GM06990 (cell line): ENCODE data around the gene NAIF1.
"Not testable (repeated sequence)": the region's sequence is repeated elsewhere in the genome, so short reads cannot be mapped to it uniquely, and the experiment has no call there.

Source experiments
- DNase-seq: peaks from one replicate; pipeline ENCODE4 v3.0.0-alpha.2; 2011; ENCODE audit not compliant: insufficient read length; ENCODE audit errors: extremely low read depth
- H3K27me3 ChIP-seq: replicated peaks from 2 replicates; pipeline ENCODE4 v1.6.0; 2011; ENCODE audit warnings: low read length; ENCODE audit not compliant: control insufficient read depth, insufficient read depth
- H3K36me3 ChIP-seq: 2 replicates; pipeline ENCODE4 v1.5.1; 2011; ENCODE audit warnings: low read length; ENCODE audit not compliant: control insufficient read depth, insufficient read depth
- H3K4me3 ChIP-seq: replicated peaks from 2 replicates; pipeline ENCODE4 v1.5.1; 2011; ENCODE audit warnings: low read depth, mild to moderate bottlenecking, control low read depth, low read length
- TF ChIP-seq, protein P1 (sequence below): IDR thresholded peaks from 2 replicates; pipeline ENCODE4 v1.5.1; 2011; ENCODE audit warnings: low read length, control low read depth, mild to moderate bottlenecking, inconsistent platforms; ENCODE audit not compliant: insufficient read depth, poor library complexity, severe bottlenecking

NAIF1 gene

DNA sequence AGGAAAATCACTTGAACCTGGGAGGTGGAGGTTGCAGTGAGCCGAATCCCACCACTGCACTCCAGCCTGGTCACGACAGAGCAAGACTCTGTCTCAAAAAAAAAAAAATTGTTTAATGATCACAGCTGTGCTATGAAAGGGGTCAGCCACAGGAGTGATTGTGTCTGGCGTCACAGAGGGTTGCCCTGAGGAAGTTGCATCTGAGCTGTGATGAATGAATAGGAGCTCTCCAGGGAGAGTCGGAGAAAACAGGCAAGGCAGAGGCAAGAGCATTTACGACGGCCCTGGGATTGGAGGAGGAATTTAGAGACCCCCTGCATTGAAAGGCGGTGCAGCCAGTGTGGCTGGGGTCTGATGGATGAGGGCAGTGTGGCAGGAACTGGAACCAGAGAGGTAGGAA lies 25.1 kb downstream of the NAIF1 start:
- TF ChIP-seq, protein P1, sequence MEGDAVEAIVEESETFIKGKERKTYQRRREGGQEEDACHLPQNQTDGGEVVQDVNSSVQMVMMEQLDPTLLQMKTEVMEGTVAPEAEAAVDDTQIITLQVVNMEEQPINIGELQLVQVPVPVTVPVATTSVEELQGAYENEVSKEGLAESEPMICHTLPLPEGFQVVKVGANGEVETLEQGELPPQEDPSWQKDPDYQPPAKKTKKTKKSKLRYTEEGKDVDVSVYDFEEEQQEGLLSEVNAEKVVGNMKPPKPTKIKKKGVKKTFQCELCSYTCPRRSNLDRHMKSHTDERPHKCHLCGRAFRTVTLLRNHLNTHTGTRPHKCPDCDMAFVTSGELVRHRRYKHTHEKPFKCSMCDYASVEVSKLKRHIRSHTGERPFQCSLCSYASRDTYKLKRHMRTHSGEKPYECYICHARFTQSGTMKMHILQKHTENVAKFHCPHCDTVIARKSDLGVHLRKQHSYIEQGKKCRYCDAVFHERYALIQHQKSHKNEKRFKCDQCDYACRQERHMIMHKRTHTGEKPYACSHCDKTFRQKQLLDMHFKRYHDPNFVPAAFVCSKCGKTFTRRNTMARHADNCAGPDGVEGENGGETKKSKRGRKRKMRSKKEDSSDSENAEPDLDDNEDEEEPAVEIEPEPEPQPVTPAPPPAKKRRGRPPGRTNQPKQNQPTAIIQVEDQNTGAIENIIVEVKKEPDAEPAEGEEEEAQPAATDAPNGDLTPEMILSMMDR: no peak
- H3K36me3 ChIP-seq: no peaks in the 10 kb centered on the region

DNA sequence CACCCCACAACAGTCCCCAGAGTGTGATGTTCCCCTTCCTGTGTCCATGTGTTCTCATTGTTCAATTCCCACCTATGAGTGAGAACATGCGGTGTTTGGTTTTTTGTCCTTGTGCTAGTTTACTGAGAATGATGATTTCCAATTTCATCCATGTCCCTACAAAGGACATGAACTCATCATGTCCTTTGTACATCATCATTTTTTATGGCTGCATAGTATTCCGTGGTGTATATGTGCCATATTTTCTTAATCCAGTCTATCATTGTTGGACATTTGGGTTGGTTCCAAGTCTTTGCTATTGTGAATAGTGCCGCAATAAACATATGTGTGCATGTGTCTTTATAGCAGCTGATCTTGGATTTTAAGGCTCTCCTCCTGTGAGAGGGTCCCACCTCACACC lies 26.3 kb downstream of the NAIF1 start:
- DNase-seq, H3K27me3 ChIP-seq, H3K4me3 ChIP-seq, H3K36me3 ChIP-seq: not testable (repeated sequence)

More for the DNA sequence above, 25.1 kb downstream of the NAIF1 start:
- no peak for DNase-seq
- H3K27me3 ChIP-seq: no peaks in the 10 kb centered on the region
- no peak overlapping the region for H3K4me3 ChIP-seq

DNA sequence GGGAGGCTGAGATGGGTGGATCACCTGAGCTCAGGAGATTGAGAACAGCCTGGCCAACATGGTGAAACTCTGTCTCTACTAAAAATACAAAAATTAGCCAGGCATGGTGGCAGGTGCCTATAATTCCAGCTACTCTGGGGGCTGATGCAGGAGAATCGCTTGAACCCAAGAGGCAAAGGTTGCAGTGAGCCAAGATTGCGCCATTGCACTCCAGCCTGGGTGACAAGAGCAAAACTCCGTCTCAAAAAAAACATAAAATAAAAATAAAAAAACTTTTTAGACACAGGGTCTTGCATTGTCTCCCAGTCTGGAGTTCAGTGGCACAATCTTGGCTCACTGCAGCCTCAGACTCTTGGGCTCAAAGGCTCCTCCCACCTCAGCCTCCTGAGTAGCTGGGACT lies 30.6 kb downstream of the NAIF1 start:
- not testable (repeated sequence) for DNase-seq, H3K27me3 ChIP-seq, H3K4me3 ChIP-seq, H3K36me3 ChIP-seq

DNA sequence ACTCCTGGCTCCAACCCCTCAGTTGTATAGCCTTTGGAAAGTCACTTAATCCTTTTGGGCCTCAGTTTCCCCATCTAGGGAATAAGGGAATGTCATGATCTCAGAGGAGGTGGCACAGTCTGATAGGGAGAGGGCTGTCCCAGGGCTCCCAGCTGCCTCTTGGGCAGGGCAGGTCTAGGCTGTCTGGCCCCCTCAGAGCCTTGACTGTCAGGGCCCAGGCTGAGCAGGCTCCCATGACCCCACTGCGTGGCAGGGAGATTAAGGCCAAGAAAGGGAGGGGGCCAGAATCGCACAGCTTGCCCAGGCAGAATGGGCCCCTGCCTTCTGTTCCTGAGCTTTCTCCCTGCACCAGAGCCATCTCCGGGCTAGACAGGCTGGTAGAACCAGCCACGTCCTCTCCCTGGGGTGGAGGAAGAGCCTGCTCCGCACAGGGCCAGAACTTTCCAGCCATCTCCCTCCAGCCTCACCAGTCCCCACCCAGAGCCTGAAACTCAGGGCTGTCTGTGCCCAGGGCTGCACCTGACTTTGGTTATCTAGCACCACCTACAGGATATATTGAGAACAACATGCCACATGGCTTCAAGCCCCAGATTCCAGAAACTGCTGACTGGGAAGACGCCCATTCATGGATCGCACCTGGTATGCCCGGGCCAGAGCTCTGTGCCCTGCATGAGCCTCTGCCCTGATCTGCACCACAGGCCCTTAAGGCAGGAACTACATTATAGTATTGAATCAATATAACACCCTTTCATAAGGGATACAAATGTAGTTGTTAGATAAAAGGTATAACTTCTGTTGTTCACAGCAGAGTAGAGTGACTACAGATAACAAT lies 32.1 kb downstream of the NAIF1 start:
- TF ChIP-seq, protein P1: peak; percentile 76
- DNase-seq: peak; percentile 67
- H3K4me3 ChIP-seq: no peak overlapping the region
- H3K36me3 ChIP-seq: no peaks in the 10 kb centered on the region
- no peaks in the 10 kb centered on the region for H3K27me3 ChIP-seq

DNA sequence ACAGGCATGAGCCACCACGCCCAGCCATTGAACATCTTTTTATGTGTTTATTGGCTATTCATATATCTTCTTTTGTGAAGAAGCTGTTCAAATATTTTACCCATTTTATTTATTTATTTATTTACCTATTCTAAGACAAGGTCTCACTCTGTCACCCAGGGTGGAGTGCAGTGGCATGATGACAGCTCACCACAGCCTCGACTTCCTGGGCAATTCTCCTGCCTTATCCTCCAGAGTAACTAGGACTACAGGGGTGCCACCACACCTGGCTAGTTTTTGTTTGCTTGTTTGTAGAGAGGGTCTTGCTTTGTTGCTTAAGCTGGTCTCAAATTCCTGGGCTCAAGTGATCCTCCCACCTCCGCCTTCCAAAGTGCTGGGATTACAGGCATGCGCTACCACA lies 33.5 kb downstream of the NAIF1 start:
- Histone ChIP-seq H3K36me3 (no peaks in the 10 kb centered on the region), H3K4me3 (no peak overlapping the region), H3K27me3 (no peaks in the 10 kb centered on the region)
- DNase-seq: no peak
- TF ChIP-seq, protein P1: no peak

DNA sequence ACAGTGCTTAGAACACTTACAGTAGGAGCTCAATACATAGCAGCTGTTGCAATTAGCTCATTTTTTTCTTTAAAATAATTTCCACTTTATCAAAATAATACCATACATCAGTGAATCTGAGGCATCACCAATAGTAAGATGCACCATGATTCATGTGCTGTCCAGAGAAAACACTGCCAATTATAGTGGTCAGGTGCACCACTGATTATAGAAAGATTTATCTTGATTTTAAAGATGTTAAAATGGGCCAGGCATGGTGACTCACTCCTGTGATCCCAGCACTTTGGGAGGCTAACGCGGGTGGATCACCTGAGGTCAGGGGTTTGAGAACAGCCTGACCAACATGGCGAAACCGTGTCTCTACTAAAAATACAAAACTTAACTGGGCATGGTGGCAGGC lies 39.4 kb downstream of the NAIF1 start:
- no peaks in the 10 kb centered on the region for H3K27me3 ChIP-seq
- no peak overlapping the region for H3K4me3 ChIP-seq
- no peaks in the 10 kb centered on the region for H3K36me3 ChIP-seq
- TF ChIP-seq, protein P1: no peak
- DNase-seq: no peak
